Activated naive CD4-positive, alpha-beta T cell treated with anti-CD3 and anti-CD28 coated beads, Interleukin-2, amount 10 ng/mL, durations not matched to agents 7 days and 5 days (primary cell): ENCODE data around the gene STAG3.
"Not testable (repeated sequence)": the region's sequence is repeated elsewhere in the genome, so short reads cannot be mapped to it uniquely, and the experiment has no call there.

Experiments
- CTCF ChIA-PET: fragments of 350-600 bp; sonication (Branson Sonifier 250); formaldehyde crosslinking; loops from one replicate; lab custom pipeline; 2021; ENCODE audit warnings: antibody characterized with exemption; lab: Charles Lee
- DNase-seq: peaks from one replicate; pipeline ENCODE4 v3.0.0-alpha.2; 2020
- H3K27ac Mint-ChIP-seq: one replicate; pipeline ENCODE4 v1.8.0; 2021; ENCODE audit warnings: mild to moderate bottlenecking, moderate library complexity, mixed read lengths
- H3K27me3 Mint-ChIP-seq: one replicate; pipeline ENCODE4 v1.8.0; 2021; ENCODE audit warnings: mild to moderate bottlenecking, mixed read lengths
- H3K36me3 Mint-ChIP-seq: one replicate; pipeline ENCODE4 v1.8.0; 2021; ENCODE audit warnings: mixed read lengths
- H3K4me1 Mint-ChIP-seq: one replicate; pipeline ENCODE4 v1.8.0; 2021; ENCODE audit warnings: mixed read lengths
- H3K4me3 Mint-ChIP-seq: one replicate; pipeline ENCODE4 v1.8.0; 2021; ENCODE audit warnings: mild to moderate bottlenecking, moderate library complexity, mixed read lengths
- H3K9me3 Mint-ChIP-seq: one replicate; pipeline ENCODE4 v1.8.0; 2021; ENCODE audit warnings: mixed read lengths

The STAG3 gene, protein sequence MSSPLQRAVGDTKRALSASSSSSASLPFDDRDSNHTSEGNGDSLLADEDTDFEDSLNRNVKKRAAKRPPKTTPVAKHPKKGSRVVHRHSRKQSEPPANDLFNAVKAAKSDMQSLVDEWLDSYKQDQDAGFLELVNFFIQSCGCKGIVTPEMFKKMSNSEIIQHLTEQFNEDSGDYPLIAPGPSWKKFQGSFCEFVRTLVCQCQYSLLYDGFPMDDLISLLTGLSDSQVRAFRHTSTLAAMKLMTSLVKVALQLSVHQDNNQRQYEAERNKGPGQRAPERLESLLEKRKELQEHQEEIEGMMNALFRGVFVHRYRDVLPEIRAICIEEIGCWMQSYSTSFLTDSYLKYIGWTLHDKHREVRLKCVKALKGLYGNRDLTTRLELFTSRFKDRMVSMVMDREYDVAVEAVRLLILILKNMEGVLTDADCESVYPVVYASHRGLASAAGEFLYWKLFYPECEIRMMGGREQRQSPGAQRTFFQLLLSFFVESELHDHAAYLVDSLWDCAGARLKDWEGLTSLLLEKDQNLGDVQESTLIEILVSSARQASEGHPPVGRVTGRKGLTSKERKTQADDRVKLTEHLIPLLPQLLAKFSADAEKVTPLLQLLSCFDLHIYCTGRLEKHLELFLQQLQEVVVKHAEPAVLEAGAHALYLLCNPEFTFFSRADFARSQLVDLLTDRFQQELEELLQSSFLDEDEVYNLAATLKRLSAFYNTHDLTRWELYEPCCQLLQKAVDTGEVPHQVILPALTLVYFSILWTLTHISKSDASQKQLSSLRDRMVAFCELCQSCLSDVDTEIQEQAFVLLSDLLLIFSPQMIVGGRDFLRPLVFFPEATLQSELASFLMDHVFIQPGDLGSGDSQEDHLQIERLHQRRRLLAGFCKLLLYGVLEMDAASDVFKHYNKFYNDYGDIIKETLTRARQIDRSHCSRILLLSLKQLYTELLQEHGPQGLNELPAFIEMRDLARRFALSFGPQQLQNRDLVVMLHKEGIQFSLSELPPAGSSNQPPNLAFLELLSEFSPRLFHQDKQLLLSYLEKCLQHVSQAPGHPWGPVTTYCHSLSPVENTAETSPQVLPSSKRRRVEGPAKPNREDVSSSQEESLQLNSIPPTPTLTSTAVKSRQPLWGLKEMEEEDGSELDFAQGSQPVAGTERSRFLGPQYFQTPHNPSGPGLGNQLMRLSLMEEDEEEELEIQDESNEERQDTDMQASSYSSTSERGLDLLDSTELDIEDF

DNA sequence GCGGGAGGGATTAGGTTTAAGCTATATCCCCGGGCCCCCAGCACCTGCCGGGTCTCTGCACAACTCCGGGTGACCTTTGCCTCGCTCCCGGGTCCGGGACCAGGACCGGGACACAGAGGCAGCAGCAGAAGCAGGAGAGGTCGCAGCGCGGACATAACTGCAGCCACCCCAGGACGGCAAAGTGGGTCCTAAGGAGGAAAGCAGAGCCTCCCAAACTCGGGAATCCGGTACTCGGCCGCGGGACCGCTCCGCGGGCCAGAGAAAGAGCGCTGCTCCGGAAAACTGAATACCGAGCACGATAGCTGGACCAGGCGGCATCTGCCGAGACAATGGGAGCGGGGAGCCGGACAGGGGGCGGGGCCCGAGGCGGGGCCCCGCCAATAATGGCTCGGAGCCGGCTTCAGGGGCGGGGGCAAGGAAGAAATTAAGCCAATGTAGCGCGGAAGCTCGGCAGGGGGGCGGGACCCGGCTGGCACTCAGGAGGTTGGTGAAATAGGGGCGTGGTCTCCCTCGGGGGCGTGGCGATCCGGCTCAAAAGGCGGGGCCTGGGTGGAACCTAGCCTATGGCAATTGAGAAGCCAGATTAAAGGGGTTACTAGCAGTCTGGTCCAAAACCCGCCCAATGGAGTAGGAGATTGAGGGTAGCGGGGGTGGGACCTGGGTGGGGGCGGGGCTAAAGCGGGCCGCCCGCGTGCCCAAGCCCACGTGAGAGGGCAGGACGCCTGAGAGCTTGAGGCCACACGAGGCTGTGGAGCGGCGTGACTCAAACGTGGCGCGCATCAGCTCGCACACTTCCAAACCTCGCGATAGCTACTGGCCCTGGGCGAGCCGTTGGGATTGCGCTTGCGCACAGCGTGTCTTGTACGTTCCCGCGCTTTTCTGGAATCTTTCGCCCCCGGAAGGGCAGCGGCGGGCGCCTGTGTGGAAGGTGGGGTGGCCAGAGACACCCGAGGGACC is at the start of gene STAG3, which contains the start of gene GPC2:
Gene STAG3, plus strand, starts transcription at position 874 of the 957 bp plus-strand sequence. CDS start 2,639 bp downstream, outside the sequence.
Gene GPC2, minus strand, starts transcription at position 337 of the 957 bp plus-strand sequence. Its CDS starts 182 bp downstream, at position 155.
- Mint-ChIP-seq H3K4me1 (peaks cover 74% of the 10 kb centered on the region), H3K27ac (peak within 1 kb of the TSS; percentile 42)

DNA sequence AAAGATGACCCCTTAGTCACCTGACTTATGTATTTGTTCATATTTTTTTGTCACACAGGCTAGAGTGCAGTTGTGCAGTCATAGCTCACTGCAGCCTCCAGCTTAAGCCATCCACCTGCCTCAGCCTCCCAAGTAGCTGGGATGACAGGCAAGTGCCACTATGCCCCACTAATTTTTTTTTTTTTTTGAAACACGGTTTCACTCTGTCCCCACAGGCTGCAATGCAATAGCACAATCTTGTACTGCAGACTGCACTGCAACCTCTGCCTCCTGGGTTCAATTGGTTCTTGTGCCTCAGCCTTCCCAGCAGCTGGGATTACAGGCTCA is 49.1 kb upstream of the STAG3 start:
- H3K27me3 Mint-ChIP-seq: peaks cover 7% of the 10 kb centered on the region
- no peaks in the 10 kb centered on the region for H3K9me3 Mint-ChIP-seq
- peaks cover 10% of the 10 kb centered on the region for H3K36me3 Mint-ChIP-seq
- H3K4me3 Mint-ChIP-seq: peak overlapping the region; percentile 99
- H3K4me1 Mint-ChIP-seq: peaks cover 57% of the 10 kb centered on the region
- peak overlapping the region; percentile 89 for H3K27ac Mint-ChIP-seq
- no peak for DNase-seq
- CTCF ChIA-PET: interaction anchor here (0.6 to 3.7 kb wide), 10 partner anchors 27 to 431 kb away, joined by 3 to 22 read pairs (median 5); partner anchors contain the start of gene AP4M1

More for the DNA sequence above, at the start of gene STAG3, which contains the start of gene GPC2:
- peak within 1 kb of the TSS; percentile 75 for H3K4me3 Mint-ChIP-seq
- peaks cover 40% of the 10 kb centered on the region for H3K27me3 Mint-ChIP-seq
- H3K9me3 Mint-ChIP-seq: peaks cover 7% of the 10 kb centered on the region
- peaks cover 11% of the 10 kb centered on the region for H3K36me3 Mint-ChIP-seq
- CTCF ChIA-PET: interaction anchor here (1.3 to 2.5 kb wide), 3 partner anchors 10 to 34 kb away, joined by 4 to 8 read pairs (median 5); partner anchors contain the start of gene GAL3ST4
- peak; percentile 99 for DNase-seq

DNA sequence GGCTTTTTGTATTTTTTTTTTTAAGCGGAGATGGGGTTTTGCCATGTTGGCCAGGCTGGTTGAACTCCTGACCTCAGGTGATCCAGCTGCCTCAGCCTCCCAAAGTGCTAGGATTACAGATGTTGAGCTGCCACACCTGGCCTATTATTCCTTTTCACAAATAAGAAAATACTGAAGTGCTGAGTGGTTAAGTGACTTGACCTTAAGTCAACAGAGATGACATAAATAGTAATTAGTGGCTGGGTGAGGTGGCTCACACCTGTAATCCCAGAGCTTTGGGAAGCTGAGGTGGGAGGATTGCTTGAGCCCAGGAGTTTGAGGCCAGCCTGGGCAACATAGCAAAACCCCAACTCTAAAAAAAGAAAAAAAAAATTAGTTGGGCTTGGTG is 47.5 kb upstream of the STAG3 start:
- not testable (repeated sequence) for H3K27ac Mint-ChIP-seq, H3K27me3 Mint-ChIP-seq, H3K9me3 Mint-ChIP-seq, H3K36me3 Mint-ChIP-seq, H3K4me3 Mint-ChIP-seq, DNase-seq
- H3K4me1 Mint-ChIP-seq: peaks cover 47% of the 10 kb centered on the region
- CTCF ChIA-PET: interaction anchor here (0.7 to 5.0 kb wide), 14 partner anchors 10 to 277 kb away, joined by 3 to 46 read pairs (median 4); partner anchors contain the start of gene AP4M1

DNA sequence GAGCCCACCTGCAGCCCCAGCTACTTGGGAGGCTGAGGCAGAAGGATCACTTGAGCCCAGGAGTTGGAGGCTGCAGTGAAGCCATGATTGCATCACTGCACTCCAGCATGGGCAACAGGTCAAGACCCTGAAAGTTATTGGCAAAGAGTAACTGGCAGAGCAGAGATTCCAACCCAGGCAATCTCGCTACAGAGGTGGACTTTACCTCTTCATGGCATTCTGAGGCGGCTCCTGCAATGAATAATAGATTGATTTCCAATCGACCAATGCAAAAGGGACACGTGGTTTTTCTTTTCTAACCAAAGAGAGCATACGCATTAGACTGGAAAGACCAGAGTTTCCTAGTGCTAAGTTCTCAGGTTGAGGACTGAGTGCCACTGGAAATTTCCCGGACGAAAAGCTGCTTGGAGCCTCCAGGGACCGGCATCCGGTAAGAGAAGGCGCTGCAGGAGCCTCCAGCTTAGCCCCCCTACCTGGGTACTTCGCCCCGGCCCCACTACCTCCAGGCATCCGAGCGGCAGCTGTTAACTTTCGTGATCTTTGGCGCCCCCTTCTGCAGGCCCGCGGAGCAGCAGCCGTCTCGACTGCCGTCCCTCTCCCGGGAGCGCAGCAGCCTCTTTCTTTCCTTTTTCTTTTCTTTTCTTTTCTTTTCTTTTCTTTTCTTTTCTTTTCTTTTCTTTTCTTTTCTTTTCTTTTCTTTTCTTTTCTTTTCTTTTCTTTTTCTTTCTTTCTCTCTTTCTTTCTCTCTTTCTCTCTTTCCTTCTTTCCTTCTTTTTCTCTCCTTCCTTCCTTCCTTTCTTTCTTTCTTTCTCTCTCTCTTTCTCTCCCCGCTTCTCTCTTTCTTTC is 46.9 kb upstream of the STAG3 start:
- Mint-ChIP-seq H3K4me3 (peak overlapping the region; percentile 15), H3K4me1 (peaks cover 41% of the 10 kb centered on the region), H3K27ac (no peak overlapping the region), H3K27me3 (peaks cover 11% of the 10 kb centered on the region), H3K9me3 (no peaks in the 10 kb centered on the region), H3K36me3 (no peaks in the 10 kb centered on the region)
- CTCF ChIA-PET: interaction anchor here (0.6 to 5.0 kb wide), 14 partner anchors 10 to 1220 kb away, joined by 3 to 46 read pairs (median 3); partner anchors contain the start of gene AP4M1
- DNase-seq: peak; percentile 91

DNA sequence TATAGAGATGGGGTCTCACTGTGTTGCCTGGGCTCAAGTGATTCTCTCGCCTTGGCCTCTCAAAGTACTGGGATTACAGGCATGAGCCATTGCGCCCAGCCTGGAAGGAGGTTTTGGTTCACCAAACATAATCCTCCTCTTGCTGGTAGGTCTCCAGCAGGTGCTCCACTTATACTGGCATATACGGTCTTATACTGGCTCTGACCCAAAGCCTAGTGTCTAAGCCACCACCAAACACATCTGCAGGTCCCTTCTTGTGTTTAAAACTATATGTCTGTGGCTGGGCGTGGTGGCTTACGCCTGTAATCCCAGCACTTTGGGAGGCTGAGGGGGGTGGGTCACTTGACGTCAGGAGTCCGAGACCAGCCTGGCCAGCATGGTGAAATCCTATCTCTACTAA is 45.6 kb upstream of the STAG3 start:
- Mint-ChIP-seq H3K27ac (no peak overlapping the region), H3K4me1 (peaks cover 34% of the 10 kb centered on the region), H3K4me3 (no peak overlapping the region), H3K27me3 (peaks cover 16% of the 10 kb centered on the region), H3K36me3 (no peaks in the 10 kb centered on the region), H3K9me3 (no peaks in the 10 kb centered on the region)
- DNase-seq: no peak
- CTCF ChIA-PET: interaction anchor here (0.6 to 5.0 kb wide), 28 partner anchors 8 to 457 kb away, joined by 3 to 46 read pairs (median 5); partner anchors contain the start of genes AP4M1 and MCM7

DNA sequence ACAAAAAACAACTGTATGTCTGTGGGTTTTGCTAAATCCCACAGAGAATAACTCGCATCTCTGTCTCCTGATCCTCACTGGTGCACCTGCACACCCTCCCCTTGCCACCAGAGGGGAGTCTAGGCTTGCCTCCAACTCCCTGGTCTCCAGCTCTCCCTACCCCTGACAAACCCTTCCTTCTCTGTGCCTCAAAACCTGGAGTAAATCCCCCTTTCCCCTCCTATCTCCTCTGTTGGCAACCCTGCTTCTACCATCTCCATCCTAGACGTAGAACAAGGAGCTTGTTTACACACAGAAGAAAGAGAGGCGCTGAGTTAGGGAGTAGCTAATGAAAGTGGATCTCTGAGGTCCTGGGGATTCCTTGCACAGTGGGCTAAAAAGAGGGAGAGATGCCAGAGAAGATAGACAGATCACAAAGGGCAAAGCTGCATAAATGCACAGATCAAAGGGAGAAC is 45.0 kb upstream of the STAG3 start:
- CTCF ChIA-PET: interaction anchor here (0.6 to 5.0 kb wide), 39 partner anchors 9 to 456 kb away, joined by 3 to 46 read pairs (median 5); partner anchors contain the start of genes AP4M1 and MCM7
- H3K9me3 Mint-ChIP-seq: no peaks in the 10 kb centered on the region
- peaks cover 16% of the 10 kb centered on the region for H3K27me3 Mint-ChIP-seq
- no peak overlapping the region for H3K4me3 Mint-ChIP-seq
- peaks cover 36% of the 10 kb centered on the region for H3K4me1 Mint-ChIP-seq
- H3K27ac Mint-ChIP-seq: no peak overlapping the region
- H3K36me3 Mint-ChIP-seq: no peaks in the 10 kb centered on the region
- DNase-seq: peak; percentile 81

DNA sequence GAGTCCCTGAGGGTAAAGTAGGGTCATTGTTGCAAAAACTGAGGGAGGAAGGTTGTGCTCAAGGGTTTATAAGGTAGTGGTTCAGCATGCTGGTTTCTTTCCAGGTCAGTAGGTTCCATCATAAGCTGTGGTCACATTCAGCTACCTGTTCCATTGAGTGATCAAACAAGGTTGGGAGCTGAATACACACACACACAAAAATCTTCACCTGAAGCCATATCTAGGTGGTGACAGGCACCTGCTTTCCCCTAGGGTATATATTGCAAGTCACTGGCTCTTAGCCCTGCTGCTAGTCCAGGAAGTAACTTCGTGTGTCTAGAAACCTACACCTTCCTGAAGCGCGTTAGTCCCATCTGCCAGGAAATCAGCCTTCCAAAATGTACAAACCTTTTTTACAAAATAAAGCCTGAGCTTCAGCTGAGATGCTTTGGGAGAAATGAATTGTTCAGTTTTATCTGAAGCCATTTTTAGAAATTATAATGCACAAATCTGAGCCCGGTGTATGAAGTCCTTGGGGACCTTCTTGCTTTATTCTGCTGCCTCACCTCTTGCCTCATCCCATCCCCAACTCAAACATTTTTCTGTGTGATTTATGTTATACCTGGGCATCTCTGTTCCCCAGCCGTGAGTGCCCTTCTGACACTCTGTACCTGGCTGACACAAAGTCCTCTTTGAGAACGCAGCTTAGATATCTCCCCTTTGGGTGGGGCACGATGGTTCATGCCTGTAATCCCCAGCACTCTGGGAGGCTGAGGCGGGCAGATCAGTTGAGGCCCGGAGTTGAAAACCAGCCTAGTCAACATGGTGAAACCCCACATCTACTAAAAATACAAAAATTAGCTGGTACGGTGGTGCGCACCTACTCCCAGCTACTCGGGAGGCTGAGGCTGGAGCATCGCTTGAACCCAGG is 39.6 kb upstream of the STAG3 start:
- Mint-ChIP-seq H3K27me3 (peaks cover 16% of the 10 kb centered on the region), H3K4me3 (no peak overlapping the region), H3K27ac (peak overlapping the region; percentile 68), H3K4me1 (peaks cover 19% of the 10 kb centered on the region), H3K9me3 (no peaks in the 10 kb centered on the region), H3K36me3 (no peaks in the 10 kb centered on the region)
- CTCF ChIA-PET: interaction anchor here (0.7 to 1.7 kb wide), 6 partner anchors 10 to 270 kb away, joined by 3 to 13 read pairs (median 4); partner anchors contain the start of gene LAMTOR4
- no peak for DNase-seq

DNA sequence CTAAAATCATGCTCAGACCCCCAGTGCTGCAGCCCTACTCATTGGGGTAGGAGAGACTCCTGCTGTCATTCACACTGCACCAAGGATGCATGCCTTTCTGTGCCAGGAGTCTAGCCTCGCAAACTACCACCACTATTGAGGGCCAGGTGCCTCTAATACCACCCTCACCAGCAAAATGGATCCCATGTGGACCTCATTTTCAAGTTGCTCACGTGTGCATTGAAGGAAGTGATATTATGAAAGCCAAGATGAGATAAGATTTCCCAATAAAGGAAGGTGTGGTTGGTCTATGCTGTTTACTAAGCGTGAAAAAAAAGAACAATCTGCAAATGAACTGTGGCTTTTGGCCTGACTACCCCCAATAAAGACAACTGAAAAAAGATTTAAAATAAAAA is 36.2 kb upstream of the STAG3 start:
- H3K27me3 Mint-ChIP-seq: peaks cover 8% of the 10 kb centered on the region
- no peak for DNase-seq
- H3K4me1 Mint-ChIP-seq: peaks cover 19% of the 10 kb centered on the region
- H3K4me3 Mint-ChIP-seq: no peak overlapping the region
- no peaks in the 10 kb centered on the region for H3K36me3 Mint-ChIP-seq
- CTCF ChIA-PET: interaction anchor here (1.1 to 2.0 kb wide), 2 partner anchors 9 to 76 kb away, joined by 3 to 10 read pairs; no protein-coding TSS in a partner anchor
- H3K27ac Mint-ChIP-seq: no peak overlapping the region
- no peaks in the 10 kb centered on the region for H3K9me3 Mint-ChIP-seq

DNA sequence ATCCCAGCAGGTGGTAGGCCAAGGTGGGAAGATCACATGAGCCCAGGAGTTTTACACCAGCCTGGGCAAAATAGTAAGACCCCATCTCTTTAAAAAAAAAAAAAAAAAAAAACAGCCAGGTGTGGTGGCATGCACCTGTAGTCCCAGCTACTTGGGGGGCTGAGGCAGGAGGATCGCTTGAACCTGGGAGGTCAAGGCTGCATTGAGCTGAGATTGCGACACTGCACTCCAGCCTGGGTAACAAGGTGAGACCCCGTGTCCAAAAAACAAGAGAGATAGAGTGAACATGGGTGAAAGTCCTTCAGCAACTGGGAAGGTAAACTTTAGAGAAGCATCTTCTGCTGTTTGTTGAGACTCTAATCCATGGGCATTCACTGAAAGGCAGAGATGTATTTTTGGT is 35.3 kb upstream of the STAG3 start:
- no peak for DNase-seq
- H3K36me3 Mint-ChIP-seq: no peaks in the 10 kb centered on the region
- no peak overlapping the region for H3K4me3 Mint-ChIP-seq
- H3K9me3 Mint-ChIP-seq: no peaks in the 10 kb centered on the region
- peaks cover 19% of the 10 kb centered on the region for H3K4me1 Mint-ChIP-seq
- H3K27ac Mint-ChIP-seq: no peak overlapping the region
- peaks cover 8% of the 10 kb centered on the region for H3K27me3 Mint-ChIP-seq
- CTCF ChIA-PET: interaction anchor here (0.6 to 2.0 kb wide), 4 partner anchors 10 to 265 kb away, joined by 3 to 10 read pairs (median 4); no protein-coding TSS in a partner anchor

DNA sequence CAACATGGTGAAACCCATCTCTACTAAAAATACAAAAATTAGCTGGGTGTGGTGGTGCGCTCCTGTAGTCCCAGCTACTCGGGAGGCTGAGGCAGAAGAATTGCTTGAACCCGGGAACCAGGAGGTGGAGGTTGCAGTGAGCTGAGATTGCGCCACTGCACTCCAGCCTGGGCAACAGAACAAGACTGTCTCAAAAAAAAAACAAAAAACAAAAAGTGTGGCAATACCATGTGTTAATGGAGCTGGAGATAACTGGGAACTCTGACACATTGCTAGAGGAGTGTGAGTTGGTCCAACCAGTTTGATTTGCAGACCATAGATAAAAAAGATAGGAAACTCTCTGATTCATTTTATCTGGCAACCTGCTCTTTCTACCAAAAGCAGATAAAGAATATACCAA is 31.4 kb upstream of the STAG3 start:
- not testable (repeated sequence) for H3K27ac Mint-ChIP-seq, DNase-seq, H3K27me3 Mint-ChIP-seq, H3K4me3 Mint-ChIP-seq, H3K9me3 Mint-ChIP-seq
- CTCF ChIA-PET: interaction anchor here (2.2 to 2.7 kb wide), 2 partner anchors 8 to 13 kb away, joined by 11 to 13 read pairs; no protein-coding TSS in a partner anchor
- Mint-ChIP-seq H3K4me1 (peaks cover 28% of the 10 kb centered on the region), H3K36me3 (peaks cover 14% of the 10 kb centered on the region)

DNA sequence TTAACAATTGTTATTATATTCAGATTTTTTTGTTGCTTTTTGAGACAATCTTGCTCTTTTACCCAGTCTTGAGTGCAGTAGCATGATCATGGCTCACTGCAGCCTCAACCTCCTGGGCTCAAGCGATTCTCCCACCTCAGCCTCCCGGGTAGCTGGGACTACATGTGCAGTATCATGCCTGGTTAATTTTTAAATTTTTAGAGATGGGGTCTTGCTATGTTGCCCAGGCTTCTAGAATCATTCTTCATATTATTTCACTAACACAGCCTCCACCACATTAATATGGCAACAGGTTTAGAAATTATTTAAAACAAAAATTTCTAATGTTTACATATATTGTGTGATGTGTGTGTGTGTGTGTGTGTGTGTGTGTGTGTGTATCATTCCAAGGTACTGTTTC is 30.4 kb upstream of the STAG3 start:
- no peak for DNase-seq
- H3K36me3 Mint-ChIP-seq: peaks cover 21% of the 10 kb centered on the region
- peak overlapping the region; percentile 90 for H3K27ac Mint-ChIP-seq
- H3K4me3 Mint-ChIP-seq: no peak overlapping the region
- H3K4me1 Mint-ChIP-seq: peaks cover 33% of the 10 kb centered on the region
- H3K27me3 Mint-ChIP-seq: no peaks in the 10 kb centered on the region
- no peaks in the 10 kb centered on the region for H3K9me3 Mint-ChIP-seq
- CTCF ChIA-PET: interaction anchor here (0.9 to 2.7 kb wide), 3 partner anchors 9 to 17 kb away, joined by 3 to 13 read pairs (median 11); no protein-coding TSS in a partner anchor
